Mesothelial cell of epicardium (in vitro differentiated cells): ENCODE data around the gene EYS. TPM values are rescaled to one million over a fixed set of nuclear protein-coding genes. Genes with fewer than 3 reads are reported as not detected.

Source experiments
- DNase-seq, 2 experiments: peaks; one replicate each; pipeline ENCODE4 v3.0.0; 2021; ENCODE audit warnings: low spot score in 2 of 2; ENCODE audit not compliant: unreplicated experiment in 2 of 2
- H3K27ac Mint-ChIP-seq: 2 replicates; pipeline ENCODE4 v1.8.0; 2021; ENCODE audit warnings: mixed read lengths
- H3K27me3 Mint-ChIP-seq: 2 replicates; pipeline ENCODE4 v1.8.0; 2021; ENCODE audit warnings: low read depth, mixed read lengths
- H3K36me3 Mint-ChIP-seq: 2 replicates; pipeline ENCODE4 v1.8.0; 2021; ENCODE audit warnings: mixed read lengths
- H3K4me1 Mint-ChIP-seq: 2 replicates; pipeline ENCODE4 v1.8.0; 2021; ENCODE audit warnings: mixed read lengths
- H3K4me3 Mint-ChIP-seq: 2 replicates; pipeline ENCODE4 v1.8.0; 2021; ENCODE audit warnings: mild to moderate bottlenecking, moderate library complexity, mixed read lengths
- H3K9me3 Mint-ChIP-seq: 2 replicates; pipeline ENCODE4 v1.8.0; 2021; ENCODE audit warnings: mixed read lengths
- CTCF ChIP-seq: fragments of 200-600 bp; sonication (generic); IDR thresholded peaks from one replicate; pipeline ENCODE4 v1.5.0; 2021; ENCODE audit warnings: antibody characterized with exemption; ENCODE audit not compliant: unreplicated experiment
- total RNA-seq: library from RNA; stranded (reverse); gene quantifications from 3 replicates; pipeline ENCODE4 v1.2.1, GENCODE V29; 2021

EYS gene
- total RNA-seq, 1 donor from 2014 or later: 0.69 TPM

GRCh38 chr6:63926950-63927927, 1779.8 kb downstream of the EYS start:
- H3K9me3 Mint-ChIP-seq: no peaks in the 10 kb centered on the region
- H3K36me3 Mint-ChIP-seq: no peaks in the 10 kb centered on the region
- H3K27me3 Mint-ChIP-seq: no peaks in the 10 kb centered on the region
- TF ChIP-seq CTCF: no peak
- H3K4me3 Mint-ChIP-seq: no peak overlapping the region
- no peak overlapping the region for H3K27ac Mint-ChIP-seq
- no peak for DNase-seq
- no peaks in the 10 kb centered on the region for H3K4me1 Mint-ChIP-seq

- H3K36me3 Mint-ChIP-seq: no peaks in the 10 kb centered on the region
- H3K9me3 Mint-ChIP-seq: no peaks in the 10 kb centered on the region
- H3K4me3 Mint-ChIP-seq: no peak overlapping the region
- no peaks in the 10 kb centered on the region for H3K4me1 Mint-ChIP-seq
- DNase-seq: no peak
- H3K27me3 Mint-ChIP-seq: no peaks in the 10 kb centered on the region
- H3K27ac Mint-ChIP-seq: no peak overlapping the region
- no peak for TF ChIP-seq CTCF
These were observed 1780.7 kb downstream of the EYS start for GRCh38 chr6:63926258-63926780.

- no peak for DNase-seq
- Mint-ChIP-seq H3K27ac (no peak overlapping the region), H3K4me3 (no peak overlapping the region), H3K9me3 (no peaks in the 10 kb centered on the region), H3K4me1 (no peaks in the 10 kb centered on the region), H3K27me3 (peaks cover 3% of the 10 kb centered on the region), H3K36me3 (no peaks in the 10 kb centered on the region)
- TF ChIP-seq CTCF: peak; percentile 80
These were observed 1783.8 kb downstream of the EYS start for GRCh38 chr6:63923139-63923739.

GRCh38 chr6:63919556-63920110, 1787.4 kb downstream of the EYS start:
- Mint-ChIP-seq H3K36me3 (no peaks in the 10 kb centered on the region), H3K27me3 (peaks cover 3% of the 10 kb centered on the region), H3K4me3 (no peak overlapping the region), H3K9me3 (peaks cover 9% of the 10 kb centered on the region), H3K27ac (no peak overlapping the region), H3K4me1 (peaks cover 3% of the 10 kb centered on the region)
- no peak for TF ChIP-seq CTCF
- no peak for DNase-seq

- DNase-seq: no peak
- no peak for TF ChIP-seq CTCF
- Mint-ChIP-seq H3K27ac (peak overlapping the region; percentile 47), H3K9me3 (peaks cover 11% of the 10 kb centered on the region), H3K4me1 (peaks cover 4% of the 10 kb centered on the region), H3K27me3 (no peaks in the 10 kb centered on the region), H3K4me3 (no peak overlapping the region), H3K36me3 (no peaks in the 10 kb centered on the region)
These were observed 1794.1 kb downstream of the EYS start for GRCh38 chr6:63912887-63913286.
